Measurements from ENCODE around the gene RCC1.
A peak's percentile ranks its signal among the peaks of the same experiment; 100 is the strongest.
"Not testable (repeated sequence)": the region's sequence is repeated elsewhere in the genome, so short reads cannot be mapped to it uniquely, and the experiment has no call there.

Gene RCC1, protein sequence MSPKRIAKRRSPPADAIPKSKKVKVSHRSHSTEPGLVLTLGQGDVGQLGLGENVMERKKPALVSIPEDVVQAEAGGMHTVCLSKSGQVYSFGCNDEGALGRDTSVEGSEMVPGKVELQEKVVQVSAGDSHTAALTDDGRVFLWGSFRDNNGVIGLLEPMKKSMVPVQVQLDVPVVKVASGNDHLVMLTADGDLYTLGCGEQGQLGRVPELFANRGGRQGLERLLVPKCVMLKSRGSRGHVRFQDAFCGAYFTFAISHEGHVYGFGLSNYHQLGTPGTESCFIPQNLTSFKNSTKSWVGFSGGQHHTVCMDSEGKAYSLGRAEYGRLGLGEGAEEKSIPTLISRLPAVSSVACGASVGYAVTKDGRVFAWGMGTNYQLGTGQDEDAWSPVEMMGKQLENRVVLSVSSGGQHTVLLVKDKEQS

DNA sequence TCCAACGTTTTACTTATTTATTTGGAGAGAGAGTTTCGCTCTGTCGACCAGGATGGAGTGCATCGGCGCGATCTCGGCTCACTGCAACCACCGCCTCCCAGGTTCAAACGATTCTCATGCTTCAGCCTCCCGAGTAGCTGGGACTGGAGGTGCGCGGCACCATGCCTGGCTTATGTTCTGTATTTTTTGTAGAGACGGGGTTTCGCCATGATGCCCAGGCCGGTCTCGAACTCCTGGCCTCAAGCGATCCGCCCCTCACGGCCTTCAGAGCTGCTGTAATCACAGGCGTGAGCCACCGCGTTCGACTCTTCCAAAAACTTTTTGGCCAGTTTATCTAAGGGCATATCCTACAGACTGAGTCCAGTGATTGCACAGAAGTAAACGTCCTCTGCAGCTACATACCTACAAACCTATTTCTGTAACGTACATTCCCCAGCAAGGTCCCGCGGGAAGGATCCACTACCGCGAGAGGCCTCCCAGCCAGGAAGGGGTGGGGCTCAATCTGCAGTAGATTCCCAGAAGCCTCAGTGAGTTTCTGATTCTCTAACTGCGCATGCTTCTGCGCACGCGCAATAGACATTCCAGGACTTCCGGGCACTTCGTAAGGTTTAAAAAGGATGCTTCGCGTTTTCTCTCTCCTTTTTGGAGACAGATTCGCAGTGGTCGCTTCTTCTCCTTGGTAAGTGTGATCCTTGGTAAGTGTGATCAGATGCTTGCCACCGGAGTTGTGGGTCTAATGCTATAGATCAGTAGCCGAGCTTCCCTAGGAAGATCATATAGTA lies at the start of gene RCC1:
TSS of gene RCC1 (plus strand) at position 638 of the 782 bp plus-strand sequence. CDS start 23,824 bp downstream, outside the sequence.
- DNase-seq (ENCODE audit: low read depth), result peak; percentile 95

DNA sequence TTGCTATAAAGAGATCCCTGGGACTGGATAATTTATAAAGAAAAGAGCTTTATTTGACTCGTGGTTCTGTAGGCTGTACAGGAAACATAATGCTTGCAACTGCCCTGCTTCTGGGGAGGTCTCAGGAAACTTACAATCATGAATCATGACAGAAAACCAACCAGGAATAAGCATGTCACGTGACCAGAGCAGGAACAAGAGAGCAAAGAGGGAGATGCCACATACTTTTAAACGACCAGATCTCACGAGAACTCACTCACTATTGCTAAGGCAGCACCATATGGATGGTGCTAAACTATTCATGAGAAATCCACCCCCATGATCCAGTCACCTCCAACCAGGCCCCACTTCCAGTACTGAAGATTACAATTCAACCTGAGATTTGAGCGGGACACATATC lies 49.8 kb upstream of the RCC1 start:
- peak; percentile 62 for DNase-seq (ENCODE audit: low read depth)

DNA sequence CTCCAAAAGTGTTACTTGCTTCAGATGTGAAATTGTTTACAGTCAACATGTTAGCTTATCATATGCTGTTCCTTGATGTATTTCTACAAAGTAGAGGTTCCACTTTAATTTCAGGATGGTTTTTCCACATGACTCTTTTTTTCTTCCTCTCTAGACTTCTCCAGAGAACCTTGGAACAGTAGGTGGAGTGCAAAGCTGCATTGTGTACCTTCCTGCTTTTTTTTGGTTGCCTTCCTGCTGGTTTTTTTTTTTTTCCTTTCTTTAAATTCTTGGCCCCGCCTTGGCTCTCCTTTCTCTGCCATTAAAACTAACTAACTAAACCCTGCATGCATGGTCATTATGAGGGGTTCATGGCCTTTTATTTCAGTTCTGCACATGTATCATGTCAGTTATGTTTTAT lies 48.2 kb upstream of the RCC1 start:
- DNase-seq (ENCODE audit: low read depth), result no peak

DNA sequence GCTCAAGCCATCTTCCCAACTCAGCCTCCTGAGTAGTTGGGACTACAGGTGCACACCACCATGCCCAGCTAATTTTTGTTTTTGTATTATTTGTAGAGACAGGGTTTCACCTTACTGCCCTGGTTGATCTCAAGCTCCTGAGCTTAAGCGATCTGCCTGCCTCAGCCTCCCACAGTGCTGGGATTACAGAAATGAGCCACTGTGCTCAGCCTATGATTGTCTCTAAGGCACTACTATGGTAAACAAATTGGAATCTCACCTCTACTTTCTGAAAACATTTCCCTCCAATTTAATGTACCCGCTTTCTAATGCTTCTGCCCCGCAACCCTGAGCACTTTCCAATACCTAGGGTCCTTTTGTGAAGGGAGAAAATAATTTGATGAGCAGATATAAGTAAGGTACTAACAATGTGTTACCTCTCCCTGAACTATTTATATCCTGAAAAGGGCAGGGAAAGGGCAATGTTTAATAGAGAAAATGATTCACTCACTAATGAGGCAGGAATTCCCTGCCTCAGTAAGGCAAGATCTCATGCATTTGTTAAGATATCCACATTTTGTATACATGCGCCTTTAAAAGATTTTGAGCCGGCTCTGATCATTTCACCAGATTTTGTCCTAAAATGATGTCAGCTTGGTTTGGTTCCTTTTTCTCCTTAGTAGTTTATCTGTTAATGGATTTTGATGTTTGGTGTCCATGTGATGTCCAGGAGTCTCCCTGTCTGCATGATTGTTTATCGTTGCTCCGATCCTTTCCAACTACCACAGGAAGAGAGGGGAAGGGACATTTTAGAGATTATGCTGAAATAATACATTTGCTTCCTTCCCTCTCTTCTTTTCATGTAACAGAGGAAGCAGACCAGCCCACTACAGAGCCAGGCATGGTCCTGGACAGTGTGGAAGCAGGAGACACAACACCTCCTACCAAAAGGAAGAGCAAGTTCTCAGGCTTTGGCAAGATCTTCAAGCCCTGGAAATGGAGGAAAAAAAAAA lies 47.3 kb upstream of the RCC1 start:
- DNase-seq (ENCODE audit: low read depth), result no peak

DNA sequence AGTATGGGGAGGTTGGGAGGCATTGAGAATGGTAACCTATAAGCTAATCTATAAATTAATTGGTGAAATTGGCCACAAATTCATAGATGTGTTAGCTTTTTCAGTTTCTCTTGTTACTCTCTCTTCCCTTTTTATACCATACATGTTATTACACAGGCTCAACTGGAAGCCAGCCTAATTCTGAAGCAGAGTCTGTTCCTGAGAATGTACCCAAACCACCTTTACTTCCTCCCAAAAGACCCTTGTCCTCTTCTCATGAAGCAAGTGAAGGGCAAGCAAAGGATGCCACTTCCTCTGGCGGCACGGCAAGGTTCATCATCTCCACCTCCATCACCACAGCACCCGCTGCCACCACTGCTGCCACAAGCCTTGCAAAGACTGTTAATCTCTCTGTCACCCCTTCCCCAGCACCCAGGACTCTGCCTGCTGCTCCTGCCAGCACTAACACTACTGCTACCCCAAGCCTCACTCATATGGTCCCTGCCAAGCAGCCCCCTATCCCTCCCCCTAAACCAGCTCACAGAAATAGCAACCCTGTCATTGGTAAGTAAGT lies 39.5 kb upstream of the RCC1 start:
- DNase-seq (ENCODE audit: low read depth), result no peak

GRCh38 chr1:28470146-28470545 lies 35.7 kb upstream of the RCC1 start:
- DNase-seq (ENCODE audit: low read depth), result no peak

DNA sequence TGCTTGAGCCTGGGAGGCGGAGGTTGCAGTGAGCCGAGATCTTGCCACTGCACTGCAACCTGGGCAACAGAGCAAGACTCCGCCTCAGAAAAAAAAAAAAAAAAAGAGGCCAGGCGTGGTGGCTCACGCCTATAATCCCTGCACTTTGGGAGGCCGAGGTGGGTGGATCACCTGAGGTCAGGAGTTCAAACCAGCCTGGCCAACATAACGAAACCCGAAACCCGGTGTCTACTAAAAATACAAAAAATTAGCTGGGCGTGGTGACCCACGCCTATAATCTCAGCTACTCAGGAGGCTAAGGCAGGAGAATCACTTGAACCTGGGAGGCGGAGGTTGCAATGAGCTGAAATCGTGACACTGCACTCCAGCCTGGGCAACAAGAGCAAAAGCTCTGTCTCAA lies 26.3 kb upstream of the RCC1 start:
- not testable (repeated sequence) for DNase-seq (ENCODE audit: low read depth)

DNA sequence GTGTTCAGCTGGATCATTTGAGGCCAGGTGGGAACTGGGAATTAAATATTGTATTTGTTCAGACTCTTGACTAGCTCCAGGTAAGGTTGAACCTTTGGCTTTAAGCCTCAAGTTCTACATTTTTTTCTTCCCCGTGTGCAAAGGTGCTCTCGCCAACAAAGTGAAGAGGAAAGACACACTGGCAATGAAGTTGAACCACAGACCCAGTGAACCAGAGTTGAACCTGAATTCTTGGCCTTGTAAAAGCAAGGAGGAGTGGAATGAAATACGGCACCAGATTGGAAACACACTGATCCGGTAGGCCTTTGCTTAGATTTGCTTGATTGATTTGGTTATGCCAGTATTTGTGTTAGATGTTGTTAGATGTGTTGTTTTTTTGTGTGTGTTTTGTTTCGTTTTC lies 25.5 kb upstream of the RCC1 start:
- DNase-seq (ENCODE audit: low read depth), result no peak

- no peak for DNase-seq (ENCODE audit: low read depth)
Observed at GRCh38 chr1:28482138-28482537, 23.7 kb upstream of the RCC1 start.

- no peak for DNase-seq (ENCODE audit: low read depth)
Observed at GRCh38 chr1:28482702-28483101, 23.1 kb upstream of the RCC1 start.

DNA sequence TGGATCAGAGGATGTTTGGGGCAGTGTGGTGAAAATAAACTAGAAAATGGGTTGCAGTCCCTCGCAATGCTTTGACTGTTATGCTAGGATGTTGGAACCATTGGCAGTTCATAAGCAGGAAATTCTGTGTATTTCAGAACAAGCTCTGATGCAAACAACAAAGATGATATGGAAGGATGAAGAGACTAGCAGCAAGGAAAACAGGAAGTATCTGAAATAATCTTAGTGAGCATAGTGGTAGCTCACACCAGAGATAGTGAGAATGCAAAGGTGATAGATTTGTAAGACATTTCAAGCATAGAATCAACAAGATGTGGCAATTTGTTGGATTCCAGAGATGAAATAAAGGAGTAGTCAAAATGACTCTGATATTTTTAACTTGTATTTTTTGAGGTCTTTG lies 11.1 kb upstream of the RCC1 start:
- no peak for DNase-seq (ENCODE audit: low read depth)

DNA sequence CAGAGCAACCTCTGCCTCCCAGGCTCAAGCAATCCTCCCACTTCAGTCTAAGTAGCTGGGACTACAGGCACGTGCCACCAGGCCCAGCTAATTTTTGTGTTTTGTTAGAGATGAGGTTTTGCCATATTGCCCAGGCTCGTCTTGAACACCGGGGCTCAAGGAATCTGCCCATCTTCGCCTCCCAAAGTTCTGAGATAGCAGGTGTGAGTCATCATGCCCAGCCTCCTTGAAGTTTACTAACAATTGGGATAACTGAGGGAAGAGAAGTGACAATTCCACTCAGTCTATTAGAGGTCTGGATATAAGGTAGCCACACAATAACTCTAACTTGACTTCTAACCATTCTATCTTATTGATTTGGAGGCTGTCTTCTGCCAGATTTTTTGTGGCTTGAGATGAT lies 6.3 kb upstream of the RCC1 start:
- no peak for DNase-seq (ENCODE audit: low read depth)

- no peak for DNase-seq (ENCODE audit: low read depth)
Observed at GRCh38 chr1:28501925-28502324, 3.9 kb upstream of the RCC1 start.

DNA sequence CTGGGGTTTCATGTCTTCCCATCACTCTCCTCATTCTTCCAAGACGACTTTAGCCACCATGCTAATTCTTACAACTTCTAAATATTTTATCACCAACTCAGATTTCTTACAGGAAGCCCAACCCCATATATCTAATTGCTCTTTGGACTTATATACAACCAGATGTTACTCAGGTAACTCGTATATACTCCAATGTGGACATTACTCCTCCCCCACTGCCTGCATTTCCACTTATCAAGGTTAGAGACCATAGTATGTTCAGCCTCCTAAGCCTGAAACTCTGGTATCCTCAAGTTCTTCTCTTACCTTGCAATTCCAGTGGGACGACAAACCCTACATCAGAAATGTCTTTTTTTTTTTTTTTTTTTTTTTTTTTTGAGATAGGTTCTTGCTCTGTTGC lies 2.7 kb upstream of the RCC1 start:
- no peak for DNase-seq (ENCODE audit: low read depth)

- no peak for DNase-seq (ENCODE audit: low read depth)
Observed at GRCh38 chr1:28506907-28507246, 1.0 kb downstream of the RCC1 start.

GRCh38 chr1:28507247-28507645 lies 1.4 kb downstream of the RCC1 start:
- no peak for DNase-seq (ENCODE audit: low read depth)

- no peak for DNase-seq (ENCODE audit: low read depth)
Observed at GRCh38 chr1:28507646-28508434, 2.0 kb downstream of the RCC1 start.

- DNase-seq (ENCODE audit: low read depth), result no peak
Observed at GRCh38 chr1:28508435-28508754, 2.6 kb downstream of the RCC1 start.

DNA sequence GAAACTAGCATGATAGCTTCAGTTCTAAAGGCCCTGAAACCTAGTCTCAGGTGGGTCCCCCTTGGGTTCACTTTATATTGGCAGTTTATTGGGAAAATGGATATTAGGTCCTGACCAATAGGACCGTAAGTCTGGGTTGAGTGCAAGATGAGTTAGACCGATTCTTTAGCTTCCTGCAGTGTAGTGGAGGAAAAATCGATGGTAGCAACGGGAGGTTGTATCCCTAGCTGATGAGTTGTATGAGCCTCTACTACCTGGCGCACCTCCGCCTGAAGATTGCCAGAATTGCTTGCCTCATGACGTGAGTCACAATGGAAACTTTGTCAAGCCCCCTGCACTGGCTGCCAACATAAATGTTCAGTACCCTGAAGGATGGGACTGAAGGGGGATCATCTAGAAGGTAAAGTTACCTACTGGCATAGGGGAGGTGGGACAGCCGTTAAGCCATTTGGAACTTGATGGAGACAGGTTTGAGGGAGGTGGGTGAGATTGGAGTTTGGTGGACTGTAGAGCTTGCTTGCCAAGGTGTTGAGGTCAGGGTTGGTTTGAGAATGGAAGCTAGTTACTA lies 3.9 kb downstream of the RCC1 start:
- no peak for DNase-seq (ENCODE audit: low read depth)

- no peak for DNase-seq (ENCODE audit: low read depth)
Observed at GRCh38 chr1:28510273-28510969, 4.6 kb downstream of the RCC1 start.

All from non-pigmented ciliary epithelial cell (primary cell).